H1 (cell line): ENCODE results near the gene PTPN5. TPM values are rescaled to one million over a fixed set of nuclear protein-coding genes. Genes with fewer than 3 reads are reported as not detected.

Source experiments
- ATF3 ChIP-seq: IDR thresholded peaks from 2 replicates; pipeline ENCODE4 v1.6.1; 2011; ENCODE audit warnings: low read depth, mild to moderate bottlenecking, low read length; ENCODE audit not compliant: insufficient read depth
- BRCA1 ChIP-seq: IDR thresholded peaks from 2 replicates; pipeline ENCODE4 v1.6.1; 2012; ENCODE audit warnings: low read depth, low read length, improper control_type of control experiment
- CEBPB ChIP-seq: IDR thresholded peaks from 2 replicates; pipeline ENCODE4 v1.6.1; 2012; ENCODE audit warnings: low read depth, low read length
- CHD2 ChIP-seq: IDR thresholded peaks from 2 replicates; pipeline ENCODE4 v1.6.1; 2012; ENCODE audit warnings: low read length, improper control_type of control experiment
- CTCF ChIP-seq, 3 experiments: IDR thresholded peaks; 1 replicate in 2 of 3; 2 replicates in 1 of 3; pipeline versions ENCODE4 v1.5.1 to v1.6.1; 2011; ENCODE audit warnings: low read length in 3 of 3, mild to moderate bottlenecking in 3 of 3, inconsistent platforms in 2 of 3, low read depth in 1 of 3, moderate library complexity in 1 of 3; ENCODE audit not compliant: insufficient read depth in 1 of 3; ENCODE audit errors: control extremely low read depth in 1 of 3
- E2F6 ChIP-seq: IDR thresholded peaks from 2 replicates; pipeline ENCODE4 v1.6.1; 2012; ENCODE audit warnings: inconsistent platforms
- FOSL1 ChIP-seq: IDR thresholded peaks from 2 replicates; pipeline ENCODE4 v1.6.1; 2011; ENCODE audit warnings: mild to moderate bottlenecking, low read depth, low read length, moderate library complexity; ENCODE audit not compliant: insufficient read depth
- GTF2F1 ChIP-seq: IDR thresholded peaks from 2 replicates; pipeline ENCODE4 v1.6.1; 2012; ENCODE audit warnings: low read depth, low read length, improper control_type of control experiment, borderline replicate concordance
- HDAC2 ChIP-seq, 2 experiments: fragments of 300-600 bp in 1 of 2; sonication (generic) in 1 of 2; IDR thresholded peaks; 2 replicates each; pipeline ENCODE4 v1.6.1; 2011 to 2012; ENCODE audit warnings: low read depth in 2 of 2, low read length in 2 of 2, mild to moderate bottlenecking in 2 of 2, moderate library complexity in 2 of 2, borderline replicate concordance in 1 of 2, inconsistent platforms in 1 of 2
- KDM4A ChIP-seq: IDR thresholded peaks from one replicate; pipeline ENCODE4 v1.7.1; 2012; ENCODE audit warnings: low read depth, mild to moderate bottlenecking, moderate library complexity, low read length, inconsistent platforms; ENCODE audit not compliant: severe bottlenecking
- POLR2A ChIP-seq, 2 experiments: IDR thresholded peaks; 1 replicate in 1 of 2; 2 replicates in 1 of 2; pipeline ENCODE4 v1.6.1; 2011; ENCODE audit warnings: low read depth in 2 of 2, low read length in 2 of 2, mild to moderate bottlenecking in 2 of 2; ENCODE audit errors: control extremely low read depth in 1 of 2
- POU5F1 ChIP-seq: IDR thresholded peaks from 2 replicates; pipeline ENCODE4 v1.6.1; 2011; ENCODE audit warnings: low read depth, mild to moderate bottlenecking, low read length, moderate library complexity
- SIN3A ChIP-seq, 2 experiments: IDR thresholded peaks in 1 of 2; conservative IDR thresholded peaks in 1 of 2; 2 replicates each; pipeline ENCODE4 v1.6.1; 2011 to 2012; ENCODE audit warnings: low read length in 2 of 2, improper control_type of control experiment in 1 of 2, low read depth in 1 of 2, mild to moderate bottlenecking in 1 of 2
- SIX5 ChIP-seq: IDR thresholded peaks from 2 replicates; pipeline ENCODE4 v1.6.1; 2011; ENCODE audit warnings: mild to moderate bottlenecking, low read depth, low read length
- SP1 ChIP-seq: IDR thresholded peaks from 2 replicates; pipeline ENCODE4 v1.6.1; 2011; ENCODE audit warnings: low read depth, low read length
- SP4 ChIP-seq: IDR thresholded peaks from 2 replicates; pipeline ENCODE4 v1.6.1; 2012; ENCODE audit warnings: low read length, inconsistent platforms
- TAF1 ChIP-seq: IDR thresholded peaks from 2 replicates; pipeline ENCODE4 v1.6.1; 2011; ENCODE audit warnings: mild to moderate bottlenecking, low read depth, low read length
- TCF12 ChIP-seq: IDR thresholded peaks from 2 replicates; pipeline ENCODE4 v1.6.1; 2011; ENCODE audit warnings: low read depth, mild to moderate bottlenecking, low read length
- TEAD4 ChIP-seq: IDR thresholded peaks from 2 replicates; pipeline ENCODE4 v1.6.1; 2012; ENCODE audit warnings: low read depth, low read length, inconsistent platforms, mixed read lengths
- polyA plus RNA-seq, 7 experiments: library from polyadenylated mRNA; depleted of rRNA in 3 of 7; stranded (reverse) in 5 of 7; unstranded in 2 of 7; fragments of >200 nt in 5 of 7; fragments of 200-250 nt in 2 of 7; gene quantifications; 1 replicate in 5 of 7; 2 replicates in 1 of 7; 4 replicates in 1 of 7; pipeline versions ENCODE4 v1.2.1 to v1.2.3, GENCODE V29; 2011 to 2013; ENCODE audit warnings: missing spikeins in 2 of 7, mixed read lengths in 2 of 7
- total RNA-seq: library from RNA; stranded (reverse); fragmentation: NEBNext Ultra II Directional; extraction: Animal tissue kit (Norgen Biotek cat#: 25700); gene quantifications from 2 replicates; pipeline ENCODE4 v1.2.1, GENCODE V29; 2021
- TF ChIP-seq, protein P1 (sequence below): IDR thresholded peaks from 2 replicates; pipeline ENCODE4 v1.6.1; 2011; ENCODE audit warnings: low read length, improper control_type of control experiment

Gene PTPN5
- total and polyA plus RNA-seq, 2 of the 8 experiments (the other 6 are each of a cell fraction or from before 2014, with no cell fraction given), result 8.4 to 12.9 TPM

DNA sequence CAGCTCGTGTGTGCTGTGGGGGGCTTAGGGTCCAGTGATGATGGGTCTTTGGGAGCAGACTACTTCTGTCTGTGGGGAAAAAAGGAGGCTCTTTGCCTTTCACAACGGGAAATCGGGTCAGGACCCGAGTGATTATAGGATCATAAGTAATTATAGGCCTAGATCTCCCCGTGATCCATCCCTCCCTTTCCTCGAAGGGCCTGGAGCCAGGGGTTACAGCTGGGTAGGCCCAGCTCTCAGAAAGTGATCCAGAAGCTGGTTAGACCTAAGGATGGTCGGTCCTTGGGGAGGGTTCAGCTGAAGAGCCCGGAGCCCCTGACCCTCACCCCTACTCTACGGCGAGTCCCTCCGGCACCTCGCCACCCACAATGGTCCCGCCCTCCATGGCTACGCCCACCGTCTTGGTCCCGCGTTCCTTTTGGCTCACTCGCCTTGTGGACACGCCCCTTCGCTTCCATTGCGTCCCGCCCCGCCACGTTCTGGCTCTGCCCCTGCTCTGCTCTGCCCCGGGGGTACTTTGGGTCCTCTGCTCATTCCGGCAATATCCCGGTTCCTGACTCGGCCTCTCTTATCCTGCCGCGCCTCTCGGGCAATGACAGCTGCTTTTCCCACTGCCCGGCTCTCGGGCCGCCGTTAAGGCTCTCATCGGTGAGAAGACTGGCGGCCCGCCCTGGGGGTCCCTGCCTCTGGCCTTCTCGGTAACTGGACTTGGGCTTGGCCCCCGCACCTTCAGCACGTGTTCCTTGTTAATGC, 70.6 kb downstream of the PTPN5 start (continued):
- no peak for TF ChIP-seq KDM4A
- TF ChIP-seq, protein P1, sequence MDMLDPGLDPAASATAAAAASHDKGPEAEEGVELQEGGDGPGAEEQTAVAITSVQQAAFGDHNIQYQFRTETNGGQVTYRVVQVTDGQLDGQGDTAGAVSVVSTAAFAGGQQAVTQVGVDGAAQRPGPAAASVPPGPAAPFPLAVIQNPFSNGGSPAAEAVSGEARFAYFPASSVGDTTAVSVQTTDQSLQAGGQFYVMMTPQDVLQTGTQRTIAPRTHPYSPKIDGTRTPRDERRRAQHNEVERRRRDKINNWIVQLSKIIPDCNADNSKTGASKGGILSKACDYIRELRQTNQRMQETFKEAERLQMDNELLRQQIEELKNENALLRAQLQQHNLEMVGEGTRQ, result no peak
- TF ChIP-seq HDAC2 (IDR thresholded peaks at IDR 0.05; ENCODE audit: borderline replicate concordance in 1 of 2, low read depth in 2 of 2, low read length in 2 of 2), result no peak
- no peak for TF ChIP-seq SIX5
- TF ChIP-seq SP1, result no peak
- TF ChIP-seq FOSL1, result no peak
- TF ChIP-seq CEBPB, result no peak
- no peak for TF ChIP-seq CTCF (IDR thresholded peaks at IDR 0.05; ENCODE audit: control extremely low read depth in 1 of 3, insufficient read depth in 1 of 3, low read depth in 1 of 3, low read length in 3 of 3)
- TF ChIP-seq POLR2A (IDR thresholded peaks at IDR 0.05; ENCODE audit: control extremely low read depth in 1 of 2, low read depth in 2 of 2, low read length in 2 of 2), result peak in 1 of 2 experiments; percentile 56; a peak in 1 of 3 replicates
- no peak for TF ChIP-seq BRCA1
- TF ChIP-seq GTF2F1, result peak; percentile 32; the same call in 1 of the 2 replicates
- no peak for TF ChIP-seq POU5F1
- TF ChIP-seq TAF1, result peak; percentile 68; the same call in 1 of the 2 replicates
- no peak for TF ChIP-seq SP4
- TF ChIP-seq ATF3, result no peak
- no peak for TF ChIP-seq TCF12
- TF ChIP-seq E2F6, result 0 out of 2 replicates have a peak, but pooled peaks have one; percentile 53
- TF ChIP-seq CHD2, result no peak
- TF ChIP-seq SIN3A (conservative IDR thresholded peaks at IDR 0.05 in 1 of 2, IDR thresholded peaks at IDR 0.05 in 1 of 2; ENCODE audit: low read depth in 1 of 2, low read length in 2 of 2), result peak in 1 of 2 experiments; percentile 47; a peak in 1 of 4 replicates
- no peak for TF ChIP-seq TEAD4
